OCI-LY1 (cell line): ENCODE data around the gene PHF10.

ENCODE experiments used
- H2AFZ ChIP-seq: fragments of 200-600 bp; sonication (generic), shearing (Covaris generic); 2 replicates; pipeline ENCODE4 v1.6.0; 2014; ENCODE audit warnings: antibody characterized with exemption, mild to moderate bottlenecking, low read length
- H3F3A ChIP-seq: fragments of 200-600 bp; sonication (generic), shearing (Covaris generic); 2 replicates; pipeline ENCODE4 v1.6.0; 2014; ENCODE audit warnings: mild to moderate bottlenecking, antibody characterized with exemption, low read length, moderate library complexity; ENCODE audit not compliant: insufficient read depth
- H3K27ac ChIP-seq: fragments of 200-600 bp; sonication (generic); 2 replicates; pipeline ENCODE4 v1.5.1; 2014; ENCODE audit warnings: low read length, mixed run types, mild to moderate bottlenecking, low read depth; ENCODE audit not compliant: poor library complexity, severe bottlenecking
- H3K27me3 ChIP-seq: fragments of 200-600 bp; sonication (generic); 2 replicates; pipeline ENCODE4 v1.6.0; 2014; ENCODE audit warnings: antibody characterized with exemption, mild to moderate bottlenecking, low read length, moderate library complexity; ENCODE audit not compliant: insufficient read depth
- H3K36me3 ChIP-seq: fragments of 200-600 bp; sonication (generic); 2 replicates; pipeline ENCODE4 v1.6.1; 2014; ENCODE audit warnings: mild to moderate bottlenecking, antibody characterized with exemption, low read length, moderate library complexity, mixed read lengths; ENCODE audit not compliant: insufficient read depth
- H3K4me1 ChIP-seq: fragments of 200-600 bp; sonication (generic); 2 replicates; pipeline ENCODE4 v1.5.1; 2014; ENCODE audit warnings: mild to moderate bottlenecking, low read length, moderate library complexity; ENCODE audit not compliant: insufficient read depth, severe bottlenecking
- H3K4me2 ChIP-seq: fragments of 200-600 bp; sonication (generic), shearing (Covaris generic); 2 replicates; pipeline ENCODE4 v1.6.1; 2014; ENCODE audit warnings: low read length
- H3K4me3 ChIP-seq: fragments of 200-600 bp; sonication (generic); 2 replicates; pipeline ENCODE4 v1.5.1; 2014; ENCODE audit warnings: low read length, low read depth, mild to moderate bottlenecking, mixed read lengths; ENCODE audit not compliant: poor library complexity, severe bottlenecking
- H3K79me2 ChIP-seq: fragments of 200-600 bp; shearing (Covaris generic); 2 replicates; pipeline ENCODE4 v1.6.1; 2016; ENCODE audit warnings: mixed run types, low read length, mixed read lengths; ENCODE audit not compliant: insufficient read depth
- H3K9ac ChIP-seq: fragments of 200-600 bp; sonication (generic), shearing (Covaris generic); 2 replicates; pipeline ENCODE4 v1.6.1; 2014; ENCODE audit warnings: mild to moderate bottlenecking, low read length, mixed read lengths
- H3K9me2 ChIP-seq: fragments of 200-600 bp; sonication (generic), shearing (Covaris generic); 2 replicates; pipeline ENCODE4 v1.6.1; 2014; ENCODE audit warnings: low read depth, mild to moderate bottlenecking, low read length, mixed read lengths
- H3K9me3 ChIP-seq: fragments of 200-600 bp; shearing (Covaris generic); 2 replicates; pipeline ENCODE4 v1.6.1; 2014; ENCODE audit warnings: low read length, mixed read lengths
- H4K20me1 ChIP-seq: fragments of 200-600 bp; sonication (generic), shearing (Covaris generic); 2 replicates; pipeline ENCODE4 v1.6.0; 2016; ENCODE audit warnings: mild to moderate bottlenecking, low read length; ENCODE audit not compliant: insufficient read depth
- EZH2 ChIP-seq: fragments of 200-600 bp; sonication (generic), shearing (Covaris generic); IDR thresholded peaks from 2 replicates; pipeline ENCODE4 v1.8.0; 2017; ENCODE audit warnings: borderline replicate concordance, mixed run types, mild to moderate bottlenecking, antibody characterized with exemption, low read length, moderate library complexity, mixed read lengths
- TF ChIP-seq, protein P1 (sequence below): fragments of 200-600 bp; sonication (generic), shearing (Covaris generic); IDR thresholded peaks from 2 replicates; pipeline ENCODE4 v1.5.1; 2017; ENCODE audit warnings: mild to moderate bottlenecking, antibody characterized with exemption, low read length, moderate library complexity, mixed read lengths

Gene PHF10

GRCh38 chr6:169738204-169738975, 14.1 kb upstream of the PHF10 start:
- Histone ChIP-seq H3K79me2 (no peaks in the 10 kb centered on the region), H3K27ac (no peak overlapping the region), H2AFZ (no peak overlapping the region), H3K36me3 (no peaks in the 10 kb centered on the region), H4K20me1 (no peaks in the 10 kb centered on the region), H3K4me1 (no peaks in the 10 kb centered on the region), H3K9me2 (no peaks in the 10 kb centered on the region), H3K4me3 (no peak overlapping the region), H3K9ac (no peak overlapping the region), H3K27me3 (no peaks in the 10 kb centered on the region; the same call in 1 of the 2 replicates), H3K4me2 (no peak overlapping the region), H3F3A (no peaks in the 10 kb centered on the region), H3K9me3 (no peaks in the 10 kb centered on the region)
- TF ChIP-seq, protein P1, sequence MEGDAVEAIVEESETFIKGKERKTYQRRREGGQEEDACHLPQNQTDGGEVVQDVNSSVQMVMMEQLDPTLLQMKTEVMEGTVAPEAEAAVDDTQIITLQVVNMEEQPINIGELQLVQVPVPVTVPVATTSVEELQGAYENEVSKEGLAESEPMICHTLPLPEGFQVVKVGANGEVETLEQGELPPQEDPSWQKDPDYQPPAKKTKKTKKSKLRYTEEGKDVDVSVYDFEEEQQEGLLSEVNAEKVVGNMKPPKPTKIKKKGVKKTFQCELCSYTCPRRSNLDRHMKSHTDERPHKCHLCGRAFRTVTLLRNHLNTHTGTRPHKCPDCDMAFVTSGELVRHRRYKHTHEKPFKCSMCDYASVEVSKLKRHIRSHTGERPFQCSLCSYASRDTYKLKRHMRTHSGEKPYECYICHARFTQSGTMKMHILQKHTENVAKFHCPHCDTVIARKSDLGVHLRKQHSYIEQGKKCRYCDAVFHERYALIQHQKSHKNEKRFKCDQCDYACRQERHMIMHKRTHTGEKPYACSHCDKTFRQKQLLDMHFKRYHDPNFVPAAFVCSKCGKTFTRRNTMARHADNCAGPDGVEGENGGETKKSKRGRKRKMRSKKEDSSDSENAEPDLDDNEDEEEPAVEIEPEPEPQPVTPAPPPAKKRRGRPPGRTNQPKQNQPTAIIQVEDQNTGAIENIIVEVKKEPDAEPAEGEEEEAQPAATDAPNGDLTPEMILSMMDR = no peak
- no peak for TF ChIP-seq EZH2

GRCh38 chr6:169729961-169730360, 5.7 kb upstream of the PHF10 start:
- Histone ChIP-seq H2AFZ (no peak overlapping the region), H3F3A (0 out of 2 replicates have a peak, but pooled peaks cover 3% of the 10 kb centered on the region), H3K4me1 (peaks cover 10% of the 10 kb centered on the region), H4K20me1 (no peaks in the 10 kb centered on the region), H3K79me2 (no peaks in the 10 kb centered on the region), H3K9me3 (no peaks in the 10 kb centered on the region), H3K27ac (no peak overlapping the region), H3K4me3 (no peak overlapping the region), H3K9ac (no peak overlapping the region), H3K9me2 (no peaks in the 10 kb centered on the region), H3K4me2 (no peak overlapping the region), H3K27me3 (no peaks in the 10 kb centered on the region), H3K36me3 (no peaks in the 10 kb centered on the region)
- TF ChIP-seq, protein P1 = no peak
- no peak for TF ChIP-seq EZH2

DNA sequence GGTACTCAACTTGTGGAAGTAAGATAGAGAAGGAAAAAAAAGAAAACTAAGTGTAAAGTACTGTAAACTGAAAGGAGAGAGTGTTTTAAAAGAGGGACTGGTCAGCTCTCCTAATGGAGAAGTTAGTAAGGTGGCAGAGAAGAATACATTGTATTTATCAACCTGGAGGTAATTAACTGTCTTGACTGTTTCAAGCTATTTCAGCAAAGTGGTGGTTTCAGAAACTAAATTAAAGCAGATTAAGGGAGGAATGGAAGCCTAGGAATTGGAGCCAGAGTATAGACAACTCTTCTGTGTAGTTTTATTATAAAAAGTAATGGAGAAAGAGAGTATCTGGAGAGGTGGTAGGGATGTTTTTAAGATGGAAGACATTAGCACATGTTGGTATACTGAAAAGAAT, 2.7 kb upstream of the PHF10 start:
- H3F3A ChIP-seq = 0 out of 2 replicates have a peak, but pooled peaks cover 3% of the 10 kb centered on the region
- H3K27me3 ChIP-seq = no peaks in the 10 kb centered on the region
- no peaks in the 10 kb centered on the region for H3K36me3 ChIP-seq
- peaks cover 11% of the 10 kb centered on the region for H3K79me2 ChIP-seq
- no peak overlapping the region for H2AFZ ChIP-seq
- no peaks in the 10 kb centered on the region for H3K9me3 ChIP-seq
- no peaks in the 10 kb centered on the region for H4K20me1 ChIP-seq
- H3K4me2 ChIP-seq = no peak overlapping the region
- H3K9ac ChIP-seq = no peak overlapping the region
- no peaks in the 10 kb centered on the region for H3K9me2 ChIP-seq
- no peak for TF ChIP-seq EZH2
- TF ChIP-seq, protein P1 = no peak
- peaks cover 21% of the 10 kb centered on the region for H3K4me1 ChIP-seq
- no peak overlapping the region for H3K27ac ChIP-seq
- H3K4me3 ChIP-seq = no peak overlapping the region
